ENCODE measurements around the gene STX18.
"Not testable (repeated sequence)": the region's sequence is repeated elsewhere in the genome, so short reads cannot be mapped to it uniquely, and the experiment has no call there.

STX18 gene

DNA sequence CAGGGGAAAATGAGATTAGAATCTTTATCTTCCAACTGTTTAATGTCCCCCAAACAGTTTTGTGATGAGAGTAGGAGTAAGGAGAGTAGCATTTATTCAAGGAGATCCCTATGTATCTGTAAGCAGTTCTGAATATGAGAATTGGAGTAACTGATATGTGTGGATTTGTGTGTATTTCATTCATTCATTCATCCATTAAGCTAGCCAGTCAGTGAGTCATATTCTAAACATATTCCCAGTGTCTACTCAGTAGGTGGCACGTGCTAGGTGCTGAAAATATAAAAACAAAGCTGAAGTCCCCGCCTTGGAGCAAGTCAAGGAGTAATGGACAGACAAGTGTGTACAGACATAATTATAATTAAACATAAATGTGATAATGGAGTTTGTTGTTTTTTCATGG is 12.4 kb upstream of the STX18 start:
- no peak for DNase-seq (ENCODE audit: low spot score)

DNA sequence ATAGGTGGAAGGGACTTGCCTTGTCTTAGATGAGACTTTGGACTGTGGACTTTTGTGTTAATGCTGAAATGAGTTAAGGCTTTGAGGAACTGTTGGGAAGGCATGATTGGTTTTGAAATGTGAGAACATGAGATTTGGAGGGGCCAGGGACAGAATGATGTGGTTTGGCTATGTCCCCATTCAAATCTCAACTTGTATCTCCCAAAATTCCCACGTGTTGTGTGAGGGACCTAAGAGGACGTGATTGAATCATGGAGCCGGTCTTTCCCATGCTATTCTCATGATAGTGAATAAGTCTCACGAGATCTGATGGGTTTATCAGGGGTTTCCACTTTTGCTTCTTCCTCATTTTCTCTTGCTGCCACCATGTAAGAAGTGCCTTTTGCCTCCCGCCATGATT is 10.2 kb upstream of the STX18 start:
- not testable (repeated sequence) for DNase-seq (ENCODE audit: low spot score)

DNA sequence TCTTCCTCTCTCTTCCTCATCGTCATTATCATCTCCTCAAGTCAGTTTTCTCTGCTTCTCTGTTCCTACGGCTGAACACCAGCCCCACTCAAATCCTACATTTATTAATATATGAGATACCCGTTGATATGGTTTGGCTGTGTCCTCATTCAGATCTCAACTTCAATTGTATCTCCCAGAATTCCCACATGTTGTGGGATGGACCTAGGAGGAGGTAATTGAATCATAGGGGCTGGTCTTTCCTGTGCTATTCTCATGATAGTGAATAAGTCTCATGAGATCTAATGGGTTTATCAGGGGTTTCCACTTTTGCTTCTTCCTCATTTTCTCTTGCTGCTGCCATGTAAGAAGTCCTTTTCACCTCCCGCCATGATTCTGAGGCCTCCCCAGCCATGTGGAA is 8.3 kb upstream of the STX18 start:
- DNase-seq (ENCODE audit: low spot score) = not testable (repeated sequence)

DNA sequence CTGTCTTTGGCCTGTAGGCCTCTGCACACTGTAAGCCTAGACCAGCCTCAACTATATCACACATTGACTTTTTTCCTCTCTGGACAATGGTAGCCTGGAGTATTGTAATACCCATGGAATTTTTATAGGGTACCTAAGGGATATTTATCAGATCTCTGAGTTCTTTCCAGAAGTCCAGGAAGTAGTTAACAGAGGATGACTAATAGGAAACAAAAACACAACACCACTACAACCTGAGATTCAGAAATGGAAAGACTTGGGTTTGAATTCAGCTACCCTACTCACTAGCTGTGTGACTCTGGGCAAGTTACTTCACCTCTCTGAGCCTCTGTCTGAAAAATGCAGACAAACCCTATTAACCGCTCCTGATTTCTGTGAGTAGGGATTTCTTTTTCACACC is 7.7 kb upstream of the STX18 start:
- DNase-seq (ENCODE audit: low spot score) = no peak

DNA sequence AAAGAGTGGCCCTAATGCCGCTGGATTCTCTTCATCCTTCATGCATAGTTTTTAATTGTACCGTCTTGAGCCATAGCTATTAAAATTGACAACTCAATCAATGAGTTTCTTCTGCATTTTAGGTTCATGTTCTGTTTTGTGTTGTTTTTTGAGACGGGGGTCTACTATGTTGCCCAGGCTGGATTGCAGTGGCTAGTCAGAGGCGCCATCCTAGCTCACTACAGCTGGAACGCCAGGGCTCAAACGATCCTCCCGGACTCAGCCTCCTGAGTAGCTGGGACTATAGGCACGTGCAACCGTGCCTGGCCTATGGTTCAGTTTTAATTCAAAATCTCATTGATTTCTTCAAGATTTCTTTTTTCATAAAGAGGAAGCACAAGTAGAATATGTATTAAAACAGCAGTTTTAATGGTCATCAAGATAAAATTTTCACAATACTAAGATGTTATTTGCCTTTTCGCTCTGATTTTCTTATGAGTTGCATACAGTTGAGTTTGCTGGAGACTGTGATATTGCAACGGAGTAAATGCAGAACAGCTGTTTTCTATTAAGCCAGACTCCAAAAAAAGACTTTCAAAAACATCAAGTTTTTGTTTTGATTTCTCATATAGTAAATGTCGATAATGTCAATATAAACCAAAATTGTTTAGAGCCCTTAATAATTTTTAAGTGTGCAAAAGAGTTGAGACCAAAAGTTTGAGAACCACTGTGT is 1.1 kb upstream of the STX18 start:
- no peak for DNase-seq (ENCODE audit: low spot score)

DNA sequence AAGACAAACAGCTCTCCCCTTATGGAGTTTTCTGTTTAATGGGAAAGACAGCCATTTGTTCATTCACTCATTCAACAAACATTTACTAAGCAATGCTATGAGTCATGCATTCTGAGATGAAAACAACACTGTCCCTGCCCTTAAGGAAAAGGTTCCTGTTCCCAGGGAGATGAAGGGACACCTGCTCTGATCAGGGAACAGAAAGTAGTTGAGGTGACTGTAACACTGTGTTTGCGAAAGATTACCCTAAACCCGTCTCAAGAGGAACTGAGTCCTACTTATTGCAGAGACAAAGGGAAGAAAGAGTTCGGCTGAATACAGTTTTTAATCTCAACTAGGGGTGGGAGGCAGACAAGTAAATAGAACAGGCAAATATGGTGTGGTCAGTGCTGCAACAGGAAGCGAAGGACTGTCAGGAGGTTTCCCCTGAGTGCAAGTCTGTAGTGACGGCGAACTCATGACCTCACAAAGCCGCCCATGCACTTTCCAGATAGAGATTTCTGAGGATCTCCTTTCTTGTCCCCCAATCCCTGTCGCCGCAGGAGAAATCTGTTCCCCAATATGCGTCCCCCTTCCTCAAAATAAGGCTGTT is 712 bp downstream of the STX18 start:
- peak; percentile 60 for DNase-seq (ENCODE audit: low spot score)

DNA sequence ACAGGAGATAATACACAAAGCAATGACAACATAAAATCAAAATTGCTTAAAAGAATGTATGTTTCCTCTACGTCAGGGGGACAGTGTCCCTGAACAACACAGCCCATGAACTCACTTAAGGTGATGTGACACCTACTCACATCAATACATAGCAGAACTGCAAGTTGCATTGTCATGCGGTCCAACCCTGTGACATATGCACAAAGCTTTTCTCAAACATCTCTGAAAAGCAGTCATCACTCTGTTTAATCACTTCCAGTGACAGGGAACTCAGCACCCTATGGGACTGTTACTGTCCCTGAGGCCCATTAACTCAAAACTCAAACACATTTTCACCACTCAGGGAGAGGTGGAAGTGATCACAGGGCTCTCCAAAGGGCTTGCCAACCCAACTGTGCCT is 2.4 kb downstream of the STX18 start:
- DNase-seq (ENCODE audit: low spot score) = no peak

DNA sequence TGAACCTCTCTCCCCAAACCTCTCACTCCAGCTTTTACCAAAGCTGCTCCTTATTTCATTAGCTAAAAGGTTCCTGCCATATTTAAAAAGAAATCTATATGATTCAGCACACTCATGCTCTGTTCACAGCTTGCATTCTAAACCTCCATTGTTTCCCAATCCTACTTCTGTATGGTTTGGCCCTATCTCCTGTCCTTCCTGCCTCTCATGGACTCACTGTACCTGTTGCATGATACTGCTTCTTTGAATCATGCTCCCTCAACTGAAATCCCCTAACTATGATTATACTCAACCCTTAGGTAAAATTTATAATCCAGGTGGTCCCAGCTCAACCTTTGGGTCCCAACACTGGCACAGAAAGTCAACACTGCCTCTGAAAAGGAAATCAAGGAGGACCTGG is 6.3 kb downstream of the STX18 start:
- no peak for DNase-seq (ENCODE audit: low spot score)

DNA sequence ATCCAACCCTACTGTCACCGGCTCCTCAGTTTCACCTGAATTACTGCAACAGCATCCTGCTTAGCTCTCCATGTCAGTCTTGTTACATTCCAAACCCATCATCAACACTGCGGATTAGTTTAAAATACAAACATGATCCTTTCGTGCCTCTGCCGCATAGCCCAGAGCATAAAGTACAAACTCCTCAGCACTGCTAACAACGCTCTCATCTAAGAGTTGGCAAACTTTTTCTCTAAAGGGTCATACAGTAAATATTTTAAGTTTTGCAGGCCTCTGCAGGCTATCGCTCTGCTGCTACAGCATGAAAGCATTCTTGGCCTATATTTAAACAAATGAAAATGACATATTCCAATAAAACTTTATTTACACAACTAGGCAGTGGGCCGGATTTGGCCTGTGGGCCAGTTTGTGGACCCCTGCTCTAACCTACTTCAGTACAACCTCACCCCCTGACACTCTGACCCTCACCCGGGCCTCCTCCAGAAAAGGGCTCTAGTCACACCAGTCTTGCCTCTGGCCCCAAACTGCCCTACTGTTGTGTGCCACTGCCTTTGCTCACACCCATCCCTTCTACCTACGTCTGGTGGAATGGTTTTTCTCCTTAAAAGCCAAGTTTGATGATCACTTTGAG is 7.2 kb downstream of the STX18 start:
- DNase-seq (ENCODE audit: low spot score) = no peak

DNA sequence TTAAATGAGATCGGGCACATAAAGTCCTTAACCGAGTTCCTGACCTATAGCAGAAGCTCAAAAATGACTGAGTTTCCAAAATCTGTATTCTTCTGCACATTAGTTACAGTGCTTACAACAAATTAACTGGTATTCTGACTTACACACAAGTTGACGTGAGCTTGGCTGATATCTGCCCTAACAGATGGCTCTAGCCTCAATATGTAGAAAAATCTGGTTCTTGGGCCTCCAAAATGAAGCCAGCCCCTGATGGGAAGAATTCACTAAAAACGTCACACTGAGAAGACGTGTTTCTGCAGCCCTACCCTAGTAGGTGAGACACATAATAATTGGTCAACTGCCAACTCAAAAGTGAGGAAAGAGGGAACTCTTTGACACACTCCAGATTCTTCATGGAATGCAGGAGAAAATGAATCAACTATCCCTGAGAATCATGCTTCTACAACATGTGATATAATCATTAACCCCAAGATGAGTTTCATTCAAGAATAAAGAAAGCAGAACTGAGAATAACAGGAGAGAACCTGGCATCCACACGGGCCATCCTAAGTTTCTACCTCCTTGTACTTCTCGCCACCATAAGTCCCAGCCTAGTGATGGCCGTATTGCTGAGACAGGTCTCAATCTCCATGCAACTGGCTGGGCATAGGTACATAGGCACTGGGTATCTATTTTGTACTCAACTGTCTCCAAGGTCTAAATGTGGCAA is 8.2 kb downstream of the STX18 start:
- DNase-seq (ENCODE audit: low spot score) = no peak

DNA sequence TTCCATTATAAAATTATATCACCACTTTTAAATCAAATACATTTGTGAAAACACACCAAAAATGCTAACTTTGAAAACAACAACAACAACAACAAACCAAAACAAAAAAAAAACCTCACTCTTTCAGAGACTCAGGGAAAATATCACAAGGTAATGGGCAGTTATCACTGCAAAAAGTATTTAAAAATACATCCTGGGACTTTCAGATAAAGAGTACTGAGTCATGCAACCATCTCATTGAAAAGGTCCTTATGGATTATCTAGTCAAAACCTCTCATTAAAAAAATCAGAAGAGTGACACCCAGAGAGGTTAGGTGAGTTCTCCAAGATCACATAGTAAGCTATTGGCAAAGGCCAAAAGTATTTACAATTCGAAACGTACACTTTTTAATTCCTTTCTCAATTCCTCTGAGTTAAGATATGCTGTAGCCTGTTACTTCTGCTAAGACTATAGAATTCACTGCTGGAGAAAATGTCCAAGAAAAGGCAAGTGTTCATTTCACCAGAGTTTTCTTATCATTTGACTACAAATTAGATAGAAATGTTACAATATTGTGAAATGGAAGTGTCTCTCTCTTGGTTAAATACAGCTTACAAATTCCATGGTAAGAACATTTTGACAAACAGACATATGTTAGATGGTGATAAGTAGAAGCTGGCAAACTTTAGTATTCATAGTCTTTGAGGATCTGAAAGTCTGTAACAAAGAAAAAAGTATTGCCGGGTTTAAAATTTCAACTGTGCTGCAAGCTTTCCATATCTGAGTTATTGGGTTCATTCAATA is 9.3 kb downstream of the STX18 start:
- DNase-seq (ENCODE audit: low spot score) = no peak

DNA sequence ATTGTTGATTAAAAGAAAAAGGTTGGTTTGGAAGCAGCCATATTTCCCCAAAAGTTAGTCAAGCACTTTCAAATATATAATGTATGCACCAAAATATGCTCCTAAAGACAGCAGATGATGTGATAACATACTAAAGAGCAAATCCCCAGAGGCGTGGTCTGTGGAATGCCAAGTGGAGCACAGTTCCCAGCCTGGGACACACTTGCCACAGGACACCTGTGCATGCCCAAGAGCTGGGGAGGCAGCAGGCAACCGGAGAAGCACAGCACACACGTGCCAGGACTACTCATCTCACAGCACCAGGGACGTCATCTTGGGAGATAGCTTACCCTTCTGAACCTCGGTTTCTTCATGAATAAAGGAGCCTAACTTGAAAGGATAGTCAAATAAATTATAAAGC is 12.5 kb downstream of the STX18 start:
- DNase-seq (ENCODE audit: low spot score) = no peak

DNA sequence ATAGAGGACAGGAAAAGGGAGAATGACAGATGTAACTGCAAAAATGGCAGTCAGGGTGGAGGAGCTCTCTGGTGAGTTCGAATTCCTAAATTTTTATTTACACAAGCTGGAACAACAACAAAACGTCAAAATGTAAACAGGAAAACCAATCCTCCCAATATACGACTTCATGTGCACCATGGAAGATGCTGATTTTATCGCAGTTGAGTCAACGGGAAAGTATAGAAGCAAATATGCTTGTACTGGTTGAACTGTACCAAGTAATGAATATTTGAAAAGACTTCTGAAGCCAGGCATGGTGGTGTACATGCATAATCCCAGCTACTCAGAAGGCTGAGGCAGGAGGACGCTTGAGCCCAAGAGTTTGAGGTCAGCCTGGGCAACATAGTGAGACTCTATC is 15.4 kb downstream of the STX18 start:
- DNase-seq (ENCODE audit: low spot score) = no peak

DNA sequence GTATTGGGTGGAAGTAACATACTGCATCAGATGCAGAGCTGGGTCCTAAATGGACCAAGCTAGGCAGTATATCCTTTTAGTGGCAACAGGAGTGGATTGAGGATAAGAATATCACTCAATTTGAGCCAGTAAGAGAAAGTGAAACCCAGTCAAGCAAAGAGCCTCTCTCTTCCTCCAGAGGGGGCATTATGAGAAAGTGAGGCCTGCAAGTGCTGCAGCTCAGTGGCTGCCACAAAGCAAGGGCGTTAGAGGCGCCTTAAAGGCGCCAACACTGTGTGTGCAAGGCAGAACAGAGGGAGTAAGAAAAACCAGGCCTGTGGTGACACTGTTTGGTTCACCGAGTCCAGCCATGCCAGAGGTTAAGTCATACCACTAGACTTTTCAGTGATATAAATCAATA is 17.5 kb downstream of the STX18 start:
- no peak for DNase-seq (ENCODE audit: low spot score)

DNA sequence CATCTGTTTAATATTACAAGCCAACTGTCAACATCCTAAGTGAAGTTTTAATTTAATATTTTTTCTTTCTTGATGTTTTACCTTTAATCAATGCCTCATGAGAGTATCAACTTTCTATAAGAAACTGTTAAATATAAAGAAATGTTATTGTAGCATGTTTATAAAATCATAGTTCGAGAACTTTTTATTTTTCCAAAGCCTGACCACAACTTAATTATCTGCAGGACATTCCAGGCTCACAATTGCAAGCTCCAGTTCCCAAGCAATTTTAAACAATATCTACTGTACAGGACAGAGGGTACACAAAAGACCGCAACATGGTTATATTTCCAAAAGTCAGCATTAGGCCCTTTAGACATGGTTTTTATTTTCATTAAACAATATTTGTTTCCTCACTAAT is 20.1 kb downstream of the STX18 start:
- DNase-seq (ENCODE audit: low spot score) = no peak

DNA sequence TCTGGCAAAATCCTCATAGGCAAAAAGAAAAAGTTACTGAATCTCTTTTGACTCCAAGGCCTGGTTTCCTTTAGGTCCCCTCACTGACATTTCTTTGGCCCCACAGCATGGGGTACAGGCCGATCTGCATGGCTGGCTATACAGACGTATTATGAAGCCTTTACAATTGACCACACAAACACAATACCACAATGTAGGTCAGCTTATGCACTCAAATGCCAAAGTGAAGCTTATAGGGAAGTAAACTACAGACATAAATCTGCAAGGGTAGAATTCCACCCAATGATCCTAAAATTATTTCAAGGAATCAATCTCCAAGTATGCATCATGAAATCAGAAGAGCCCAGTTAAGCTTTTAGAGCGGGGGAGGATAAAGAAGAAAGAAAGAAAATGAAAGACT is 20.7 kb downstream of the STX18 start:
- no peak for DNase-seq (ENCODE audit: low spot score)

DNA sequence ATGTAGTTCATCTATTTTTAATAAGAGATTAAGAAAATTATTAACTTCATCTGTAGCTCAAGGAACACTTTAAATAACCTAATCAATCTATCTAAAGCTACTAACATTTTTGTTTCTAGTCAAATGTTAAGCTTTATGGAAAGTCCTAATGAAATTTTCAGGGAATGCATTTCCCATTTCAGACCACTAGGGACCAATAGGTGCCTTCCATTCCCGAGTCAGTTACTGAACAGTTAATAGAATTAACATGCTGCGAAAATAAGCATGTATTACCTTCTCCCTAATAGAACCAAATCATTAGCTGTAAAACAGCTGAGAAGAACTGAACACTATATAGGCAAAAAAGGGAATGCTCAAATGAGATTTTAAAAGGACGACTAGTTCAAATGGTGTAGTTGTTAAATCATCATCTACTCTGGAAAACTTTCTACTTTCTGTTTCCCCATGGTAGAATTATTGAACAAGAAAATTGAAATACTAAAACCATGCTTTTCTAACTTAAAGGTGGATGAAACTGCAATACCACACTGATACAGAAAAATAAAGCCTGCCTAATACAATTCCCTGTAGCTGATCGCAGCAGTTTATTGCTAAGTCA is 22.5 kb downstream of the STX18 start:
- peak; percentile 39 for DNase-seq (ENCODE audit: low spot score)

DNA sequence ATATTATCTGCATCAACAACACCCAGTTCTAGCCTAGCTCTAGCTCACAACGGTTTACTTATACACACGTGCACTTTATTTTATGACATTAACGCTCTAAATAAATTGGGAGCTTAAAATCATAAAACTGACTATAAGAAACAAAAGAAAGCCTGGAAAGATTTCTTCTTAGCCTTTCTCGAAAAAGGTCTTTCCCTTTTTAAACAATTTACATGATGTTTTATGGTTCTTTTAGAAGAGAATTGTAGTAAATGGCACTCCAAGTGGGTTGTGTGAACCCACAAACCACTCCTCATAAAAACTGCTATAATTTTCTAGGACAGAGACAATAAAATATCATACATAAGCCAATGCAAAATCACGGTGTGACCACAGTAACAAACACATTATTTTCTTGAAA is 23.1 kb downstream of the STX18 start:
- no peak for DNase-seq (ENCODE audit: low spot score)

DNA sequence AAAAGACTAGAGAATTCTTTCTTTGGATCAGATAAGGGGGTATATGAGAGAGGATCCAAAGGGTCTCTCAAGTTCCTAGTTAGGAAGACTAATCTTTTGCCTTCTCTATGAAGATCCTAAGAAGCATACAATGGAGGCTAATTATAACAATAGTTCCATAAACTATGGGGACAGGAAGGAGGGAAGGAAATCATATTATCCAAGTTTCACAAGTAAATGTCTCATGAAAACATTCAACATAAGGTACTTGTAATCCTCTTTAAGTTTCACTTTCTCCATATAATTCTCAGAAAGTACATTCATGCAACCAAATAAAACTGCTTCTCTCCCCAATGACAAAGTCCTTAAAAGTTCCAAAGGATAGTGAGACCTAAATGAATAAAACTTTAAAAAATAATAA is 27.1 kb downstream of the STX18 start:
- no peak for DNase-seq (ENCODE audit: low spot score)

DNA sequence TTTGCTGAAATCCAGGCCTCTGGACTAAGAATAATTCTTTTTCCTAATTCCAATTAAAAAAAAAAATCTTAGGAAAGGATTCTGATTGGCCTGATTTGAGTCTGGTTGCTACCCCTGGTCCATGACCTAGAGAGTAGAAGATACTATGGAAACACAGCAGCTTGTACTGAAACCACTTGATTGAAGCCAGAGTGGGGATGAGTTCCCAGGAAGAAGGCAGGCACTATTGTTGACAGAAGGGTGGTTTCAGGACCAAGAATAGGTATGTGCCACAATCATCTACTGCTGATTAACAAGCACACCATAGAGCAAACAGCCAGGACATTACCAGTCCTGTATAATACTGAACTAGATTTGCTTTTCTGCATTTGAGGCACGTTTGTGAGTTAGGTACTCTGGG is 29.6 kb downstream of the STX18 start:
- DNase-seq (ENCODE audit: low spot score) = no peak

DNA sequence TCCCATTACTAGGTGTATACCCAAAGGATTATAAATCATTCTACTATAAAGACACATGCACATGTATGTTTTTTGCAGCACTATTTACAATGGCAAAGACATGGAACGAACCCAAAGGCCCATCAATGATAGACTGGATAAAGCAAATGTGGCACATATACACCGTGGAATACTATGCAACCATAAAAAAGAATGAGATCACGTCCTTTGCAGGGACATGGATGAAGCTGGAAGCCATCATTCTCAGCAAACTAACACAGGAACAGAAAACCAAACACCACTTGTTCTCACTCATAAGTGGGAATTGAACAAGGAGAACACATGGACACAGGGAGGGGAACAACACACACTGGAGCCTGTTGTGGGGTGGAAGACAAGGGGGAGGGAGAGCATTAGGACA is 31.2 kb downstream of the STX18 start:
- DNase-seq (ENCODE audit: low spot score) = not testable (repeated sequence)

DNA sequence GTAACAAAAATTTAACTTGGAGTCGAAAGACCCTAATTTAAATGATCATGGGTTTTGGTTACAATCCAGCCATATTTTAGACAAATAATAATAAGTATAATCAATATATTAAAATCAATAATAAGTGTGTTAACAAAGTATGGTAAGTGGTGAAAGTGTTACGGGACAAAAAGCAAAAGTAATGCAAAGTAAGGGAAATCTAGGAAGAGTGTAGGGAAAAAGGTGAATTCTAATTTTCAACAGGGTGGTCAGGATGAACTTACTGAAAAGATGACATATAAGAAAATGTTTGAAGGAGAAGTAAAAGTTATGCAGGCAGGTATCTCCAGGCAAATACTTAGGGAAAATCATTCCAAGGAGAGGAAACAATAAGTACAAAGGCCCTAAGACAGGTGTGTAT is 32.3 kb downstream of the STX18 start:
- DNase-seq (ENCODE audit: low spot score) = no peak

Data from GM03348 (cell line).